Skin epidermis (tissue), 12 donors: Measurements from ENCODE around the gene SLC44A1.

Experiments used
- H3K27ac ChIP-seq, 21 experiments: fragments of 200-600 bp; sonication (generic) in 11 of 21; one replicate each; pipeline ENCODE4 v1.5.0; 2020; ENCODE audit warnings: mild to moderate bottlenecking in 3 of 21, inconsistent platforms in 2 of 21, moderate library complexity in 2 of 21
- H3K4me3 ChIP-seq, 7 experiments: fragments of 200-600 bp; sonication (generic) in 2 of 7; one replicate each; pipeline ENCODE4 v1.5.0; 2020; ENCODE audit warnings: inconsistent platforms in 2 of 7, mild to moderate bottlenecking in 2 of 7, moderate library complexity in 1 of 7

The SLC44A1 gene

GRCh38 chr9:105244003-105244733, at the start of gene SLC44A1:
Gene SLC44A1, plus strand, starts transcription at chr9:105244651. Its CDS starts 218 bp downstream, at chr9:105244869.
- Histone ChIP-seq H3K4me3 (peak within 1 kb of the TSS; percentile 76 to 93 (median 89)), H3K27ac (peak within 1 kb of the TSS; percentile 57 to 89 (median 83))

DNA sequence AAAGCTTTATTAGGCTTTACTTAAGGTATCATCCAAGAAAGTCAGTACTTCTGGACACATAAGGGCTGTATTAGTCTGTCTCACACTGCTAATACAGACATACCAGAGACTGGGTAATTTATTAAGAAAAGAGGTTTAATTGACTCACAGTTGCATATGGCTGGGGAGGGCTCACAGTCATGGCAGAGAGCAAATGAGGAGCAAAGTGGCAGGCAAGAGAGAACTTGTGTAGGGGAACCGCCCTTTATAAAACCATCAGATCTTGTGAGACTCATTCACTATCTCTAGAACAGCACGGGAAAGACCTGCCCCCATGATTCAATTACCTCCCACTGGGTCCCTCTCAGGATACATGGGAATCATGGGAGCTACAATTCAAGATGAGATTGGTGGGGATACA, 49.2 kb upstream of the SLC44A1 start:
- no peak overlapping the region for H3K27ac ChIP-seq
- no peak overlapping the region for H3K4me3 ChIP-seq

- Histone ChIP-seq H3K4me3 (no peak overlapping the region), H3K27ac (no peak overlapping the region)
These were observed 46.4 kb upstream of the SLC44A1 start for GRCh38 chr9:105198023-105198422.

- no peak overlapping the region for H3K27ac ChIP-seq
- H3K4me3 ChIP-seq: no peak overlapping the region
These were observed 45.6 kb upstream of the SLC44A1 start for GRCh38 chr9:105198865-105199264.

GRCh38 chr9:105204416-105204815, 40.0 kb upstream of the SLC44A1 start:
- Histone ChIP-seq H3K27ac (no peak overlapping the region), H3K4me3 (no peak overlapping the region)

DNA sequence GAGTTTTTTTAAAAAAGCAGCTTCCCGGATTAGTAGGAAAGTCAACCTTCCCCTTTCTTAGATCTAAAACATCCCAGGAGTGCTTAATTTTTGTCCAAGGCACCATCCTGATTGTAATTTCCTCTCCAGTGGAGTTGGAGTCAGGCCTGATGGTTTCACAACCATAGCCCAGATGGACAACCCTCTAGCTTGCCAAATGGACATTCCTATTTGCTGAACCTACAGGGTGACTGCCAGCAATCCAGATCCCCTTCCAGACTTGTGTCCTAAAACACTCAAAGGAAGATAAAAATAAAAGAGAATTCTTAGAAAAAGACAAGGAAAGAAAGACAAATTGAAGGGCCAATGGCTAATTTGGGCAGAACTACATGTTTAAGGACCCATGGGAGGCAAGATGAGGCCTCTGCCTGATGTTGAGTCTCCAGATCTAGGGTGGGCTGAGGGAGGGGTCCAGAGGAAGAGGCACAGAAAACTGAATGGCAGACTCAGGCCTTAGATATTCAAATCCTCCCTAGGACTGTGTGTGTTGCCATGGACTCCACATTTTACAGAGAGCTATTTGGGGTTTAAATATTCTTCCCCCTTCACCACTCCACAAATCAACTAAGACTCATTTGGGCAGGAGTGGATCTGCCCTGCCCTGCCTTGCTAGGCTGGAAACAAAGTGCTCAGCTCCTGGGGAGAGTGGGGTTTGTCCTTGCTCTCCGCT, 38.5 kb upstream of the SLC44A1 start:
- Histone ChIP-seq H3K4me3 (no peak overlapping the region), H3K27ac (peak overlapping the region in 12 of 21 experiments; percentile 6 to 81 (median 52))

DNA sequence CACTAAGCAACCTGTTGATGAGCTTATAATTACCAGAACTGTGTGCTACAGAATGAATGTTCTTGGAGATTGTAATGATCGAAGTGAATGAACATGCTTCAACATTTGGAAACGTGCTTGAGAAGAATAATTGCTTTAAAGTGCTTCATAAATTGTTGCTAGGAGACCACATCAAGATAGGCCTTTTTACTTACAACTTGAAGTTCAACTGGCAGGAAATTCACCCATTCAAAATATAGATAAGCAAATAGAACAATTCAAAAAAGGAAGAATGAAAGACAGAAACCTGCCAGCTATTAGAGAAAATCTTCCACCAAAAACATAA, 38.0 kb upstream of the SLC44A1 start:
- Histone ChIP-seq H3K4me3 (no peak overlapping the region), H3K27ac (peak overlapping the region in 9 of 21 experiments; percentile 19 to 81 (median 55))

DNA sequence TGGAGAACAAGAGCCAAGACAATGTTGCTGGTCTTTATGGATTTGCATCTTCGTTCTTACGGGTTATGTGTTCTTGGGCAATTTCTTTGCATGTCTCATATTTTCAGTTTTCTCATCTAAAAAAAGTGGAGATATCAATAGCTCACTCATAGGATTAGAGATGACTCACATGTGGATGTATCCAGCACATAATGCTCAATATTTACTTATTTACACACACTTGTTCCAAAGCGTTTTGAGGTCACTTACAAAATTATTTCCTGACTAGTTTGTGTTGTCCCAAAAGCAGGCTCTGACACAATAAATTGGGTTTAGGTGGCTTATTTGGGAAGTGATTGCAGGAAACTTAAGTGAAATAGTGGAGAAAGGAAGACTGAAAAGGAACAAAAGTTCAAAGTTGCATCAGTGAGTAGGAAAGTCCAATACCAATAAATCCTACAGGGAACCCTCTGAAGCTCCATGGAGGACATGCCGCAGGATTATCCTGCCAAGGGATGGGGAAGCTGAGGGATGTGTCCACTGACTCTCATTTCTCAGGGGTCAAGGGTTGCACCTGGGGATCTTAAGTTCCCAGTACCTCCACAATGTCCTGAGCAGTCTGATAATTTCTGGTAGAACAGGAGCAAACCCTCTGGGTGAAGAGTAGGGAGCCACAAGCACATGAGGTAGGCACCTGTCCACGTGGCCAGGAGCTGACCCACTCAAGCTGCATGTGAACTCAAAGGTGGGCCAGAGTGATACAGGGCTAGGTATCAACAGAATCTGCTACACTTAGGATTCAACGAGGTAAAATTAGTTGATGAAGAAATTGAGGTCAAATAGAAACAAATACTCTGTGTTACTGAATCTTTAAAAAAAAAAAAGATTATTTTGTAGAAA, 37.4 kb upstream of the SLC44A1 start:
- H3K27ac ChIP-seq: peak overlapping the region in 4 of 21 experiments; percentile 18 to 73 (median 42)
- H3K4me3 ChIP-seq: no peak overlapping the region

GRCh38 chr9:105216440-105217178, 27.8 kb upstream of the SLC44A1 start:
- Histone ChIP-seq H3K4me3 (no peak overlapping the region), H3K27ac (peak overlapping the region in 1 of 21 experiments; percentile 17)

DNA sequence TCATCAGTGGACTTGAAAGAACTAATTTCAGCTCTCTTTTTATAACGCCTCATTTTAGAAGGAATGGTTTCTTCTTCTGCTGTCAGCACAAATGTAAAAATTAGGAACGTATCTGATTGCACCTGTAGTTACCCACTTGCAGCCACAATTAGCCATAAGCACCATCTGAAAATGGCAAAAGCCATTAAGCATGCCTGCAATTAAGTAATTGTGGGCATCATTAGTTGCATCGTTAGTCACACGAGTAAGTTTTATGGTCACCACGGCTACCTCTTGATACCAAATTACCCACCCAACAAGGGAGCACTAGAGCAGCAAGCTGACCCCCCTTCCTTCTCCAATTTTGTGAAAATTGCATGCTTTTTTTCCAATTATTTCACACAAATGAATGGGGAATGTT, 25.8 kb upstream of the SLC44A1 start:
- Histone ChIP-seq H3K4me3 (no peak overlapping the region), H3K27ac (no peak overlapping the region)

DNA sequence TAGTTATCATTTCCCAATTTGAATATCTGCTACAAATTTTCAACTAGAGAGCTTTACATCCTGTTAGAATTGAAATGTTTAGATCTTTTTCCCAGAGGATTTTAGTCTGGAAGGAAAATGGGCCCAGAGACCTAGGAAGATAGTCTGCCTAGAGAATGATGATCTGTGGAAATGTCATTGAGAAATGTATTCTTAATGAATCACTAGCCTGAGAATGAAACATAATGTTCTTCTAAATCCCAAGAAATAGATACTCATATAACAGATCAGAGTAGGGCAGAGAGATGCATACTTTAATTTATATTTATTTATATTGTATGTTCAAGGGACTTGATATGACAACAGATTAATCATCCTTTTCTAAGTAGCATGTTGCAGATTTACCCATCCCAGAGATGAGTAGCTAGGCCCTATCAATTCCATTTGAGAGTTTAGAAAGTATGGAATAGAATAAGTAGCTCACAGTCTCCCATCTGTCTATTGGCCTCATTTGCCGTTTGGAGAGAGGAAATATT, 25.1 kb upstream of the SLC44A1 start:
- H3K4me3 ChIP-seq: no peak overlapping the region
- H3K27ac ChIP-seq: no peak overlapping the region

- H3K27ac ChIP-seq: no peak overlapping the region
- H3K4me3 ChIP-seq: no peak overlapping the region
These were observed 24.0 kb upstream of the SLC44A1 start for GRCh38 chr9:105220451-105220850.

- Histone ChIP-seq H3K27ac (no peak overlapping the region), H3K4me3 (no peak overlapping the region)
These were observed 20.8 kb upstream of the SLC44A1 start for GRCh38 chr9:105223544-105224140.

DNA sequence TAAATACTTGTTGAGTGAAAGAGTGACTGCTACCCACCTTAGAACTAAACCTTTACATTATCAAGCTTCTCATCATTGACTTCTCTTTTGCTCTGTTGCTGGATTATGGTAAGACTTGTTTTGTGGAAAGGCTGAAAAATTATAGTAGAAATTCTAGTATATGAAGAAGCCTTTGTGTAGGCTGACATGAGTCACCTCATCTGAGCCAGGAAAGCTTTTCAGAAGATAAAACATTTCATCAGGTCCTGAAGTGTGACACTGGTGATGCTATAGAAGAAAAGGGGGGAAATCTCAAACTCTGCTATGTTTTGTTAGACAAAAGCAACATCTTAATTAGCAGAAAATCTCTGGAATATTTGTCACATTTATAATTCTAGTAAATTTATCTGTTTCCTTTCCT, 18.4 kb upstream of the SLC44A1 start:
- no peak overlapping the region for H3K4me3 ChIP-seq

DNA sequence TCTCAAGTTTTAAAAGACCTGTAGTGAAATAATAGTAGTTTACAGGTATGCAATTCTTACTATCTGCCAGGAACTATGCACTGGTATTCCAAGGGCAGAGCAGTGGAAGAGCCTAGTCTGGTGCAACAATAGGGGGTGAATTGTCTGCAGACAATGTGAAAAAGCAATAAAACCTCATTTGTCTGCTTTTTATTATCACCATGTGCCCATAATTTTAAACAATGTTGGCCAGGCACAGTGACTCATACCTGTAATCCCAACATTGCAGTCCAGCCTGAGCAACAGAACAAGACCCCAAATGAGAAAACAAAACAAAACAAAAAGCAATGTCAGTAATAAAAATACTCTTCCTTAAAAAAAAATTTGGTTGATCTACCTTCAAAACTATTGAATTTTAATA, 12.2 kb upstream of the SLC44A1 start:
- Histone ChIP-seq H3K4me3 (no peak overlapping the region), H3K27ac (no peak overlapping the region)

More for the DNA sequence above, 18.4 kb upstream of the SLC44A1 start:
- H3K27ac ChIP-seq: no peak overlapping the region

DNA sequence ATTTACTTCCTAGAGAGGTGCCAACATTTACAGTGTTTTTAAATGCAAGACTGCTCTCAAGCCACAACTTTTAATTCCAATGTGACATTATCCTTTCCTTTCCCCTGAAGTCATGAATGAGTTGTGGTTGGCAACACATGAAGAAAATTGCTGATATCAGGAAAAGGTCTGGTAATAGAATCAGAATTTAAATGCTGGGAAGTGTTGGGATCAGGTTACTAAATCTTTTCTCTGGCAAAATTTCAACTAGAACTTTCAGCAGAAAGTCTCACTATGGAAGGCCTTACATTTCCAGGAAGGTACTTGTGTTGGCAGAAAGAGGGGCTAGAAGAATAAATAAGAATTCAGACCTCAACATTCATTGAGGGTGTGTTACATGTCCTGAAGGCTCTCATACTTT, 10.6 kb upstream of the SLC44A1 start:
- H3K27ac ChIP-seq: no peak overlapping the region
- H3K4me3 ChIP-seq: no peak overlapping the region

GRCh38 chr9:105236261-105236660, 8.2 kb upstream of the SLC44A1 start:
- no peak overlapping the region for H3K4me3 ChIP-seq
- H3K27ac ChIP-seq: no peak overlapping the region

DNA sequence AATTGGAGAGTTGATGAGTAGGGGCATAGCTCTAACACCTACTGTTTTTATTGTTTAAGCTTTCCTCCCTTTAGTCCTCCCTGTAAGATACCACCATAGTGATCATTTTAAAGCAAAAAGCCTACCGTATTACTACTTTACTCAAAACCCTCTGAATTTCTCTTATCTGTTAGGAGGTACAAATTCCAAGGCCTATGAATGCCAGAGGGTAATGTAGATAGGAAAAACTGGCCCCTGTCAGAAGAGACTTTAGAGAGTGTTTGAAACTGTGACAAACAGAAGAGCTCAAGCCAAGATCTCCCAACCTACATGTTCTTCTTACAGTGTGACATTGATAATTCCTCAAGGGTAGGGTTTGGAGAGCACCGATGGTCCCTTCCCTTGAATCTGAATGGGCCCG, 7.2 kb upstream of the SLC44A1 start:
- Histone ChIP-seq H3K27ac (no peak overlapping the region), H3K4me3 (no peak overlapping the region)

- no peak overlapping the region for H3K4me3 ChIP-seq
- H3K27ac ChIP-seq: no peak overlapping the region
These were observed 6.1 kb upstream of the SLC44A1 start for GRCh38 chr9:105238302-105238701.
